GM21515 (cell line): ENCODE data around the gene RCE1.
A peak's percentile ranks its signal among the peaks of the same experiment; 100 is the strongest.

Source experiments
- ATAC-seq: cut with Tn5 transposase; IDR thresholded peaks from one replicate; pipeline ENCODE4 v1.9.1; 2021; ENCODE audit not compliant: unreplicated experiment

RCE1 gene

GRCh38 chr11:66868082-66868725 is 25.0 kb downstream of the RCE1 start:
- ATAC-seq = no peak

GRCh38 chr11:66868726-66869566 is 25.7 kb downstream of the RCE1 start:
- peak; percentile 75 for ATAC-seq

GRCh38 chr11:66869567-66869870 is 26.3 kb downstream of the RCE1 start:
- ATAC-seq = no peak

- ATAC-seq = no peak
Observed at GRCh38 chr11:66870131-66870530, 26.9 kb downstream of the RCE1 start.

GRCh38 chr11:66870616-66871520 is 27.6 kb downstream of the RCE1 start:
- ATAC-seq = no peak

- ATAC-seq = no peak
Observed at GRCh38 chr11:66871521-66871901, 28.3 kb downstream of the RCE1 start.

GRCh38 chr11:66874232-66874631 is 31.0 kb downstream of the RCE1 start:
- ATAC-seq = no peak

- ATAC-seq = no peak
Observed at GRCh38 chr11:66875378-66875777, 32.1 kb downstream of the RCE1 start.

GRCh38 chr11:66877588-66878385 is 34.5 kb downstream of the RCE1 start:
- no peak for ATAC-seq

GRCh38 chr11:66878474-66878873 is 35.2 kb downstream of the RCE1 start:
- no peak for ATAC-seq

GRCh38 chr11:66879000-66879399 is 35.8 kb downstream of the RCE1 start:
- no peak for ATAC-seq

- no peak for ATAC-seq
Observed at GRCh38 chr11:66879583-66879982, 36.3 kb downstream of the RCE1 start.

GRCh38 chr11:66879999-66880398 is 36.8 kb downstream of the RCE1 start:
- no peak for ATAC-seq

GRCh38 chr11:66880496-66881450 is 37.5 kb downstream of the RCE1 start:
- no peak for ATAC-seq

GRCh38 chr11:66881451-66881835 is 38.2 kb downstream of the RCE1 start:
- no peak for ATAC-seq

- no peak for ATAC-seq
Observed at GRCh38 chr11:66881927-66882452, 38.7 kb downstream of the RCE1 start.

GRCh38 chr11:66882561-66883015 is 39.3 kb downstream of the RCE1 start:
- no peak for ATAC-seq

GRCh38 chr11:66883016-66883965 is 40.0 kb downstream of the RCE1 start:
- no peak for ATAC-seq
